T47D (cell line): ENCODE results near the gene SEC14L5.

Experiments used
- DNase-seq, 2 experiments: peaks; one replicate each; pipeline versions ENCODE4 v3.0.0 to v3.0.0-alpha.2; 2011 to 2012; ENCODE audit warnings: low read depth in 1 of 2, low spot score in 1 of 2
- JUND ChIP-seq: IDR thresholded peaks from 2 replicates; pipeline ENCODE4 v1.6.1; 2012; ENCODE audit warnings: low read depth
- in situ Hi-C: cut with HindIII; loops from 2 replicates; pipeline ENCODE4 v1.10.0; 2016; ENCODE audit warnings: low sequenced_read_pairs, low pct_unique_long_range_greater_than_20kb

Gene SEC14L5

GRCh38 chr16:4935241-4935855 is 22.8 kb upstream of the SEC14L5 start:
- peak in 1 of 2 experiments; percentile 30 for DNase-seq
- no peak for TF ChIP-seq JUND
- in situ Hi-C loops = no loop called here

GRCh38 chr16:4936181-4936990 is 21.7 kb upstream of the SEC14L5 start:
- peak in 1 of 2 experiments; percentile 69 for DNase-seq
- no peak for TF ChIP-seq JUND
- in situ Hi-C loops = no loop called here

GRCh38 chr16:4936991-4937781 is 20.9 kb upstream of the SEC14L5 start, which contains the start of gene PPL:
Gene PPL, minus strand, starts transcription at chr16:4937148. Its CDS starts 103 bp downstream, at chr16:4937045.
- in situ Hi-C loops = no loop called here
- peak; percentile 79 to 97 for DNase-seq
- TF ChIP-seq JUND = no peak

GRCh38 chr16:4937782-4938682 is 20.1 kb upstream of the SEC14L5 start:
- TF ChIP-seq JUND = no peak
- in situ Hi-C loops = no loop called here
- DNase-seq = peak in 1 of 2 experiments; percentile 22

GRCh38 chr16:4938683-4939030 is 19.5 kb upstream of the SEC14L5 start:
- TF ChIP-seq JUND = no peak
- in situ Hi-C loops = no loop called here
- DNase-seq = no peak

GRCh38 chr16:4940719-4941118 is 17.4 kb upstream of the SEC14L5 start:
- no peak for TF ChIP-seq JUND
- in situ Hi-C loops = no loop called here

GRCh38 chr16:4942481-4942880 is 15.6 kb upstream of the SEC14L5 start:
- in situ Hi-C loops = no loop called here
- no peak for DNase-seq
- TF ChIP-seq JUND = no peak

More at GRCh38 chr16:4940719-4941118, 17.4 kb upstream of the SEC14L5 start:
- DNase-seq = no peak

GRCh38 chr16:4944333-4945281 is 13.5 kb upstream of the SEC14L5 start:
- peak in 1 of 2 experiments; percentile 81 for DNase-seq
- in situ Hi-C loops = no loop called here
- TF ChIP-seq JUND = peak; percentile 90

GRCh38 chr16:4945560-4946502 is 12.3 kb upstream of the SEC14L5 start:
- DNase-seq = peak in 1 of 2 experiments; percentile 86
- 0 out of 2 replicates have a peak, but pooled peaks have one; percentile 38 for TF ChIP-seq JUND
- in situ Hi-C loops = no loop called here

GRCh38 chr16:4946917-4947316 is 11.2 kb upstream of the SEC14L5 start:
- in situ Hi-C loops = no loop called here
- TF ChIP-seq JUND = no peak
- no peak for DNase-seq
